ENCODE results near the gene DSE.

Gene DSE

DNA sequence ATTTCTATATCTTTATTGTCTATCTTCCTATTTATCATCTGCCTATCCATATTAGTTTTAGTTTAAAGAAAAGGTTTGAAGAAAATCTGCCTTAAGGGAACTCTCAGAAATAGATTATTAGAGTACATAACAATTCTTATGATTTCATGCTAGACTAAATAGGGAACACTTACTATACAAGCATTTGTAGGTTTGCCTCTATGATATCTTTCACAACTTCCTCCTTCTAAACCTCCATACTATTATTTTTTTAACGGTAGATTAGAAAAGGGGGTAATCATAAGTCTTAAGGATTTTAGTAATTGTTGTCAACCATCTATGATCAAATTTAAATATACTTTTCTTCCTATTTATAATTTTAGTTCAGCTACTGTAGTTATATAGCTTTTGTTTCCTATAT is 11.6 kb upstream of the DSE start:
- Histone ChIP-seq H2BK5ac (ENCODE audit: low read depth, low read length, poor library complexity, severe bottlenecking) (no peak overlapping the region), H3K27me3 (ENCODE audit: control insufficient read depth in 1 of 2, insufficient read depth in 1 of 2, low read length in 2 of 2) (no peaks in the 10 kb centered on the region), H2BK120ac (ENCODE audit: low read depth, low read length) (no peak overlapping the region), H2BK15ac (ENCODE audit: low read depth, poor library complexity, severe bottlenecking) (no peak overlapping the region), H3K4me1 (ENCODE audit: control insufficient read depth, insufficient read depth, low read depth, low read length) (no peaks in the 10 kb centered on the region), H4K91ac (ENCODE audit: low read length) (no peak overlapping the region), H3K4me2 (ENCODE audit: low read length, poor library complexity, severe bottlenecking) (no peak overlapping the region), H2AK5ac (ENCODE audit: low read length, severe bottlenecking) (no peak overlapping the region), H2AFZ (ENCODE audit: low read depth, low read length) (no peak overlapping the region), H3K9me3 (ENCODE audit: control insufficient read depth, low read length) (no peaks in the 10 kb centered on the region), H3K27ac (ENCODE audit: low read length, poor library complexity, severe bottlenecking) (no peak overlapping the region), H3K9ac (ENCODE audit: low read length) (no peak overlapping the region), H3K23ac (ENCODE audit: low read length in 2 of 2) (no peak overlapping the region), H3K18ac (ENCODE audit: low read depth in 1 of 2, low read length in 2 of 2) (no peak overlapping the region), H3K36me3 (ENCODE audit: control insufficient read depth in 1 of 2, insufficient read depth in 2 of 2, low read depth in 1 of 2, low read length in 2 of 2) (no peaks in the 10 kb centered on the region), H4K8ac (ENCODE audit: low read length) (no peak overlapping the region), H3K4me3 (ENCODE audit: insufficient read depth in 1 of 2, low read depth in 1 of 2, low read length in 2 of 2) (no peak overlapping the region), H3K14ac (ENCODE audit: low read length in 2 of 2) (no peak overlapping the region), H3K79me1 (replicated peaks; ENCODE audit: low read length, poor library complexity, severe bottlenecking) (peaks cover 3% of the 10 kb centered on the region), H2BK12ac (ENCODE audit: low read length in 2 of 2) (no peak overlapping the region), H3K4ac (ENCODE audit: low read depth in 1 of 2, low read length in 2 of 2) (no peak overlapping the region)
- WGBS, result no CpG with 5 or more reads among the region's 1 CpG
- DNase-seq, result no peak

DNA sequence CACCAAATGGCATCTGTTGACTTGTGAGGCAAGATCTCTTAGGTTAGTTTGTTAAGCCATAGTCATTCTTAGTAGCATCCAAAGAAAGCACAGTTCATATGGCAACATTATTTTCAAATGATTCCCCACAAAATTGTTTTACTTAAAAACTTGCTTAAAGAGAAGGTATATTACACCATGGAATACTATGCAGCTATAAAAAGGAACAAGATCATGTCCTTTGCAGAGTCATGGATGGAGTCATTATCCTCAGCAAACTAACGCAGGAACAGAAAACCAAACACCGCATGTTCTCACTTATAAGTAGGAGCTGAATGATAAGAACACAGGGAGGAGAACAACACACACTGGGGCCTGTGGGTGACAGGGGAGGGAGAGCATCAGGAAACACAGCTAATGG is 10.9 kb upstream of the DSE start:
- no peaks in the 10 kb centered on the region for H3K36me3 ChIP-seq (ENCODE audit: control insufficient read depth in 1 of 2, insufficient read depth in 2 of 2, low read depth in 1 of 2, low read length in 2 of 2)

DNA sequence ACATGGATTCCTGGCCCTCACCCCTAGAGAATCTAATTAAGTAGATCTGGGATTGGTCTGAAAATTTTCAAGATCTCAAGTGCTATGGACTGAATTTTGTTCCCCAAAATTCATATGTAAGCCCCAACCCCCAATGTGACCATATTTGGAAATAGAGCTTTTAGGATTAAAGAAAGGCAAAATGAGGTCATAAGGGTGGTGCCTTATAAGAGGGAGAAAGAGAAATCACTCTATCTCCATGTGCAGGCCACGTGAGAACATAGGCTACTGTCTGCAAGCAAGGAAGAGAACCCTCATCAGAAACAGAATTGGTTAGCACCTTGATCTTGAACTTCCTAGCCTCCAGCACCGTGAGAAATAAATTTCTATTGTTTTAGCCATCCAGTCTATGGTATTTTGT is 8.5 kb upstream of the DSE start:
- 83% methylated on average over 1 of the region's 2 CpGs for WGBS

More for the DNA sequence above, 10.9 kb upstream of the DSE start:
- DNase-seq, result no peak
- H3K79me1 ChIP-seq (replicated peaks; ENCODE audit: low read length, poor library complexity, severe bottlenecking), result peaks cover 3% of the 10 kb centered on the region
- no peaks in the 10 kb centered on the region for H3K27me3 ChIP-seq (ENCODE audit: control insufficient read depth in 1 of 2, insufficient read depth in 1 of 2, low read length in 2 of 2)
- no peak overlapping the region for H2BK5ac ChIP-seq (ENCODE audit: low read depth, low read length, poor library complexity, severe bottlenecking)
- H2BK15ac ChIP-seq (ENCODE audit: low read depth, poor library complexity, severe bottlenecking), result no peak overlapping the region
- no peaks in the 10 kb centered on the region for H3K9me3 ChIP-seq (ENCODE audit: control insufficient read depth, low read length)
- no peaks in the 10 kb centered on the region for H3K4me1 ChIP-seq (ENCODE audit: control insufficient read depth, insufficient read depth, low read depth, low read length)
- H4K91ac ChIP-seq (ENCODE audit: low read length), result no peak overlapping the region
- no peak overlapping the region for H3K23ac ChIP-seq (ENCODE audit: low read length in 2 of 2)
- H3K4me3 ChIP-seq (ENCODE audit: insufficient read depth in 1 of 2, low read depth in 1 of 2, low read length in 2 of 2), result no peak overlapping the region
- H2AFZ ChIP-seq (ENCODE audit: low read depth, low read length), result no peak overlapping the region
- no peak overlapping the region for H3K27ac ChIP-seq (ENCODE audit: low read length, poor library complexity, severe bottlenecking)
- H4K8ac ChIP-seq (ENCODE audit: low read length), result no peak overlapping the region
- no peak overlapping the region for H3K9ac ChIP-seq (ENCODE audit: low read length)
- no peak overlapping the region for H2BK12ac ChIP-seq (ENCODE audit: low read length in 2 of 2)
- H3K18ac ChIP-seq (ENCODE audit: low read depth in 1 of 2, low read length in 2 of 2), result no peak overlapping the region
- H3K14ac ChIP-seq (ENCODE audit: low read length in 2 of 2), result no peak overlapping the region
- no peak overlapping the region for H3K4ac ChIP-seq (ENCODE audit: low read depth in 1 of 2, low read length in 2 of 2)
- H2BK120ac ChIP-seq (ENCODE audit: low read depth, low read length), result no peak overlapping the region
- WGBS, result 100% methylated on average over 2 of the region's 2 CpGs
- H3K4me2 ChIP-seq (ENCODE audit: low read length, poor library complexity, severe bottlenecking), result no peak overlapping the region
- H2AK5ac ChIP-seq (ENCODE audit: low read length, severe bottlenecking), result no peak overlapping the region

DNA sequence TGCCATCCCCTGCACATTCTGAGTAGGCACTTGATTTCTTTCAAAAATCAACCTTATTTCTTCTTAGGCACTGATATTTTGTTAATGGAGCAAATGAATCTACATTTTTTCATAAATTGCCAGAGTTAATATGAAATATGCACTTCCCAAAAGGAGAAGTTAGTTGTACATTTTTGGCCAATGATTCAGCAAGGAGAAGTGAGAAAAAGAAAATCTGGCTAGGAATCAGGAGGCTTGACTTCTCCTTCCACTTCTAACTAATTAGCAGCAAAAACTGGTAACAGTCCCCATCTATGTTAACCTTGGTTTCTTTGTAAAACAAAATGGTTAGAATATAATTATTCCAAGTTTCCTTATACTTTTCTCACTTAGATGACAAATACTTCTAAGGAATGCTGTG is 7.0 kb upstream of the DSE start:
- Histone ChIP-seq H3K79me1 (replicated peaks; ENCODE audit: low read length, poor library complexity, severe bottlenecking) (peaks cover 9% of the 10 kb centered on the region), H4K8ac (ENCODE audit: low read length) (no peak overlapping the region), H3K18ac (ENCODE audit: low read depth in 1 of 2, low read length in 2 of 2) (no peak overlapping the region), H3K9me3 (ENCODE audit: control insufficient read depth, low read length) (no peaks in the 10 kb centered on the region), H2BK15ac (ENCODE audit: low read depth, poor library complexity, severe bottlenecking) (no peak overlapping the region), H2BK12ac (ENCODE audit: low read length in 2 of 2) (no peak overlapping the region), H3K27me3 (ENCODE audit: control insufficient read depth in 1 of 2, insufficient read depth in 1 of 2, low read length in 2 of 2) (no peaks in the 10 kb centered on the region), H2BK5ac (ENCODE audit: low read depth, low read length, poor library complexity, severe bottlenecking) (no peak overlapping the region), H3K4me2 (ENCODE audit: low read length, poor library complexity, severe bottlenecking) (no peak overlapping the region), H3K4me3 (ENCODE audit: insufficient read depth in 1 of 2, low read depth in 1 of 2, low read length in 2 of 2) (no peak overlapping the region), H3K36me3 (ENCODE audit: control insufficient read depth in 1 of 2, insufficient read depth in 2 of 2, low read depth in 1 of 2, low read length in 2 of 2) (no peaks in the 10 kb centered on the region), H3K23ac (ENCODE audit: low read length in 2 of 2) (no peak overlapping the region), H4K91ac (ENCODE audit: low read length) (no peak overlapping the region), H3K27ac (ENCODE audit: low read length, poor library complexity, severe bottlenecking) (peak overlapping the region; percentile 74), H3K4me1 (ENCODE audit: control insufficient read depth, insufficient read depth, low read depth, low read length) (peaks cover 2% of the 10 kb centered on the region), H3K9ac (ENCODE audit: low read length) (peak overlapping the region; percentile 25), H3K14ac (ENCODE audit: low read length in 2 of 2) (no peak overlapping the region), H3K4ac (ENCODE audit: low read depth in 1 of 2, low read length in 2 of 2) (no peak overlapping the region), H2AFZ (ENCODE audit: low read depth, low read length) (no peak overlapping the region), H2BK120ac (ENCODE audit: low read depth, low read length) (no peak overlapping the region), H2AK5ac (ENCODE audit: low read length, severe bottlenecking) (no peak overlapping the region)
- peak; percentile 38 for DNase-seq

More for the DNA sequence above, 8.5 kb upstream of the DSE start:
- H4K91ac ChIP-seq (ENCODE audit: low read length), result no peak overlapping the region
- H3K9ac ChIP-seq (ENCODE audit: low read length), result no peak overlapping the region
- no peak overlapping the region for H2AFZ ChIP-seq (ENCODE audit: low read depth, low read length)
- H3K27me3 ChIP-seq (ENCODE audit: control insufficient read depth in 1 of 2, insufficient read depth in 1 of 2, low read length in 2 of 2), result no peaks in the 10 kb centered on the region
- no peak overlapping the region for H2BK120ac ChIP-seq (ENCODE audit: low read depth, low read length)
- H2AK5ac ChIP-seq (ENCODE audit: low read length, severe bottlenecking), result peak overlapping the region; percentile 92
- no peak overlapping the region for H3K27ac ChIP-seq (ENCODE audit: low read length, poor library complexity, severe bottlenecking)
- no peak overlapping the region for H3K18ac ChIP-seq (ENCODE audit: low read depth in 1 of 2, low read length in 2 of 2)
- H4K8ac ChIP-seq (ENCODE audit: low read length), result no peak overlapping the region
- H3K36me3 ChIP-seq (ENCODE audit: control insufficient read depth in 1 of 2, insufficient read depth in 2 of 2, low read depth in 1 of 2, low read length in 2 of 2), result no peaks in the 10 kb centered on the region
- H3K4me3 ChIP-seq (ENCODE audit: insufficient read depth in 1 of 2, low read depth in 1 of 2, low read length in 2 of 2), result no peak overlapping the region
- no peak overlapping the region for H3K4ac ChIP-seq (ENCODE audit: low read depth in 1 of 2, low read length in 2 of 2)
- H3K14ac ChIP-seq (ENCODE audit: low read length in 2 of 2), result no peak overlapping the region
- no peak overlapping the region for H3K23ac ChIP-seq (ENCODE audit: low read length in 2 of 2)
- peaks cover 2% of the 10 kb centered on the region for H3K4me1 ChIP-seq (ENCODE audit: control insufficient read depth, insufficient read depth, low read depth, low read length)
- H3K79me1 ChIP-seq (replicated peaks; ENCODE audit: low read length, poor library complexity, severe bottlenecking), result peaks cover 7% of the 10 kb centered on the region
- H2BK15ac ChIP-seq (ENCODE audit: low read depth, poor library complexity, severe bottlenecking), result no peak overlapping the region
- no peak overlapping the region for H2BK5ac ChIP-seq (ENCODE audit: low read depth, low read length, poor library complexity, severe bottlenecking)
- H2BK12ac ChIP-seq (ENCODE audit: low read length in 2 of 2), result no peak overlapping the region
- no peak for DNase-seq
- no peak overlapping the region for H3K4me2 ChIP-seq (ENCODE audit: low read length, poor library complexity, severe bottlenecking)
- H3K9me3 ChIP-seq (ENCODE audit: control insufficient read depth, low read length), result no peaks in the 10 kb centered on the region

Measured in mesenchymal stem cell (in vitro differentiated cells and primary cell).